ENCODE measurements around the gene APBB2.

DNA sequence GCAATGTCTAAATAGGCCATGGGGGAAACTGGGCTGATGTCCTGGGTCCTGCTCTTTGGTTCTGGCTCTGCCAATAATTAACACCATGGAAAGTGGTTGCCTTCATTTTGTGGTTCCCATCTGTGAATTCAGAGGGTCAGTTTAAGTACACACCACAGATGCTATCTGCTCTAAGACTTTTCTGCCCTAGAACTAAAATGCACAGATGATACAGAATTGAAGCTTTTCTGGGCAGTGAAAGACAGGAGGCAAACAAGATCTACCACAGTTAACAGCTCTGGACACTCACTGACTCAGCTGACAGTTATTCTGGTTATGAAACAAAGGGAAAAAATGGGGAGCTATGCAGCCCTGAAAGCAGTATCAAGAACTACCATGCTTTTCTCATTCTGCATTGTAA lies 37.3 kb downstream of the APBB2 start:
- TF ChIP-seq, protein P1, sequence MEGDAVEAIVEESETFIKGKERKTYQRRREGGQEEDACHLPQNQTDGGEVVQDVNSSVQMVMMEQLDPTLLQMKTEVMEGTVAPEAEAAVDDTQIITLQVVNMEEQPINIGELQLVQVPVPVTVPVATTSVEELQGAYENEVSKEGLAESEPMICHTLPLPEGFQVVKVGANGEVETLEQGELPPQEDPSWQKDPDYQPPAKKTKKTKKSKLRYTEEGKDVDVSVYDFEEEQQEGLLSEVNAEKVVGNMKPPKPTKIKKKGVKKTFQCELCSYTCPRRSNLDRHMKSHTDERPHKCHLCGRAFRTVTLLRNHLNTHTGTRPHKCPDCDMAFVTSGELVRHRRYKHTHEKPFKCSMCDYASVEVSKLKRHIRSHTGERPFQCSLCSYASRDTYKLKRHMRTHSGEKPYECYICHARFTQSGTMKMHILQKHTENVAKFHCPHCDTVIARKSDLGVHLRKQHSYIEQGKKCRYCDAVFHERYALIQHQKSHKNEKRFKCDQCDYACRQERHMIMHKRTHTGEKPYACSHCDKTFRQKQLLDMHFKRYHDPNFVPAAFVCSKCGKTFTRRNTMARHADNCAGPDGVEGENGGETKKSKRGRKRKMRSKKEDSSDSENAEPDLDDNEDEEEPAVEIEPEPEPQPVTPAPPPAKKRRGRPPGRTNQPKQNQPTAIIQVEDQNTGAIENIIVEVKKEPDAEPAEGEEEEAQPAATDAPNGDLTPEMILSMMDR (conservative IDR thresholded peaks at IDR 0.05): no peak
- TF ChIP-seq ZFX (IDR thresholded peaks at IDR 0.05): no peak
